Neutrophil (primary cell): ENCODE data around the gene TCEAL9.
A peak's percentile ranks its signal among the peaks of the same experiment; 100 is the strongest.
"Not testable (repeated sequence)": the region's sequence is repeated elsewhere in the genome, so short reads cannot be mapped to it uniquely, and the experiment has no call there.

Source experiments
- H3K27ac ChIP-seq: fragments of 200-600 bp; sonication (generic); 2 replicates; pipeline ENCODE4 v1.5.1; 2016; ENCODE audit warnings: mild to moderate bottlenecking, moderate library complexity
- H3K27me3 ChIP-seq: fragments of 200-600 bp; sonication (generic); 2 replicates; pipeline ENCODE4 v1.6.0; 2016; ENCODE audit warnings: mild to moderate bottlenecking
- H3K36me3 ChIP-seq: fragments of 200-600 bp; sonication (generic); 2 replicates; pipeline ENCODE4 v1.5.1; 2017
- H3K4me1 ChIP-seq, 2 experiments: fragments of 200-600 bp in 1 of 2; sonication (generic) in 1 of 2; 1 replicate in 1 of 2; 2 replicates in 1 of 2; pipeline versions ENCODE4 v1.5.1 to v1.6.1; 2013 to 2016; ENCODE audit warnings: low read depth in 1 of 2, low read length in 1 of 2, mild to moderate bottlenecking in 1 of 2, moderate library complexity in 1 of 2; ENCODE audit not compliant: control insufficient read depth in 1 of 2, insufficient read depth in 1 of 2
- H3K4me3 ChIP-seq, 2 experiments: fragments of 200-600 bp in 1 of 2; sonication (generic) in 1 of 2; 1 replicate in 1 of 2; 2 replicates in 1 of 2; pipeline ENCODE4 v1.5.1; 2013 to 2016; ENCODE audit warnings: low read depth in 1 of 2, low read length in 1 of 2, mild to moderate bottlenecking in 1 of 2, moderate library complexity in 1 of 2
- H3K9me3 ChIP-seq: fragments of 200-600 bp; sonication (generic); 2 replicates; pipeline ENCODE4 v1.5.1; 2016
- CTCF ChIP-seq: fragments of 200-600 bp; sonication (generic); IDR thresholded peaks from 2 replicates; pipeline ENCODE4 v1.5.1; 2016; ENCODE audit warnings: antibody characterized with exemption

TCEAL9 gene

GRCh38 chrX:103356858-103357257 lies 552 bp downstream of the TCEAL9 start:
- Histone ChIP-seq H3K4me3 (peak overlapping the region in 1 of 2 experiments; percentile 35), H3K27me3 (no peaks in the 10 kb centered on the region), H3K9me3 (no peaks in the 10 kb centered on the region), H3K4me1 (peaks cover 0 to 5% of the 10 kb centered on the region in 2 experiments), H3K27ac (no peak overlapping the region), H3K36me3 (no peaks in the 10 kb centered on the region)
- no peak for TF ChIP-seq CTCF

- no peaks in the 10 kb centered on the region for H3K27me3 ChIP-seq
- no peak overlapping the region for H3K4me3 ChIP-seq
- no peak for TF ChIP-seq CTCF
- no peak overlapping the region for H3K27ac ChIP-seq
- peaks cover 0 to 5% of the 10 kb centered on the region in 2 experiments for H3K4me1 ChIP-seq
- no peaks in the 10 kb centered on the region for H3K9me3 ChIP-seq
- H3K36me3 ChIP-seq = no peaks in the 10 kb centered on the region
These were observed 1.6 kb downstream of the TCEAL9 start for GRCh38 chrX:103357871-103358270.

- not testable (repeated sequence) for H3K9me3 ChIP-seq, H3K36me3 ChIP-seq, H3K27me3 ChIP-seq, H3K4me3 ChIP-seq, H3K27ac ChIP-seq, H3K4me1 ChIP-seq
These were observed 3.3 kb downstream of the TCEAL9 start for GRCh38 chrX:103359605-103360004.

GRCh38 chrX:103360092-103360491 lies 3.8 kb downstream of the TCEAL9 start:
- no peaks in the 10 kb centered on the region for H3K27me3 ChIP-seq
- H3K36me3 ChIP-seq = no peaks in the 10 kb centered on the region
- H3K9me3 ChIP-seq = no peaks in the 10 kb centered on the region
- peaks cover 0 to 5% of the 10 kb centered on the region in 2 experiments for H3K4me1 ChIP-seq
- no peak for TF ChIP-seq CTCF
- no peak overlapping the region for H3K27ac ChIP-seq
- no peak overlapping the region for H3K4me3 ChIP-seq

- Histone ChIP-seq H3K4me3 (no peak overlapping the region), H3K27me3 (no peaks in the 10 kb centered on the region), H3K9me3 (no peaks in the 10 kb centered on the region), H3K27ac (no peak overlapping the region), H3K4me1 (peaks cover 0 to 5% of the 10 kb centered on the region in 2 experiments), H3K36me3 (no peaks in the 10 kb centered on the region)
- TF ChIP-seq CTCF = no peak
These were observed 4.6 kb downstream of the TCEAL9 start for GRCh38 chrX:103360916-103361315.

- TF ChIP-seq CTCF = no peak
- Histone ChIP-seq H3K4me3 (no peak overlapping the region), H3K27ac (no peak overlapping the region), H3K36me3 (no peaks in the 10 kb centered on the region), H3K27me3 (no peaks in the 10 kb centered on the region), H3K4me1 (no peaks in the 10 kb centered on the region), H3K9me3 (no peaks in the 10 kb centered on the region)
These were observed 5.5 kb downstream of the TCEAL9 start for GRCh38 chrX:103361798-103362197.
